Progenitor cell of endocrine pancreas (in vitro differentiated cells): ENCODE measurements around the gene PHTF2. TPM values are rescaled to one million over a fixed set of nuclear protein-coding genes. Genes with fewer than 3 reads are reported as not detected.
"Not testable (repeated sequence)": the region's sequence is repeated elsewhere in the genome, so short reads cannot be mapped to it uniquely, and the experiment has no call there.

Experiments used
- DNase-seq: peaks from one replicate; pipeline ENCODE4 v3.0.0; 2021; ENCODE audit warnings: low spot score; ENCODE audit not compliant: unreplicated experiment
- H3K27ac Mint-ChIP-seq: 2 replicates; pipeline ENCODE4 v1.8.0; 2021; ENCODE audit warnings: mild to moderate bottlenecking, moderate library complexity, mixed read lengths
- H3K27me3 Mint-ChIP-seq: 2 replicates; pipeline ENCODE4 v1.8.0; 2021; ENCODE audit warnings: mixed read lengths
- H3K36me3 Mint-ChIP-seq: 2 replicates; pipeline ENCODE4 v1.8.0; 2022; ENCODE audit warnings: mixed read lengths; ENCODE audit not compliant: insufficient read depth
- H3K4me1 Mint-ChIP-seq: 2 replicates; pipeline ENCODE4 v1.8.0; 2021; ENCODE audit warnings: low read depth, mixed read lengths
- H3K4me3 Mint-ChIP-seq: 2 replicates; pipeline ENCODE4 v1.8.0; 2021; ENCODE audit warnings: low read depth, mild to moderate bottlenecking, moderate library complexity, mixed read lengths
- H3K9me3 Mint-ChIP-seq: 2 replicates; pipeline ENCODE4 v1.8.0; 2021; ENCODE audit warnings: low read depth, mixed read lengths
- CTCF ChIP-seq: fragments of 200-600 bp; sonication (generic); IDR thresholded peaks from one replicate; pipeline ENCODE4 v1.5.0; 2021; ENCODE audit warnings: antibody characterized with exemption, mild to moderate bottlenecking; ENCODE audit not compliant: unreplicated experiment
- total RNA-seq: library from RNA; stranded (reverse); gene quantifications from 2 replicates; pipeline ENCODE4 v1.2.1, GENCODE V29; 2021

PHTF2 gene
- total RNA-seq, 1 donor from 2014 or later, result 13.0 TPM

GRCh38 chr7:77863860-77864259, 65.3 kb downstream of the PHTF2 start:
- H3K4me3 Mint-ChIP-seq, result no peak overlapping the region
- no peaks in the 10 kb centered on the region for H3K27me3 Mint-ChIP-seq
- DNase-seq, result no peak
- no peak overlapping the region for H3K27ac Mint-ChIP-seq
- H3K9me3 Mint-ChIP-seq, result no peaks in the 10 kb centered on the region
- no peaks in the 10 kb centered on the region for H3K36me3 Mint-ChIP-seq
- peaks cover 18% of the 10 kb centered on the region for H3K4me1 Mint-ChIP-seq
- TF ChIP-seq CTCF, result no peak

GRCh38 chr7:77866370-77866769, 67.8 kb downstream of the PHTF2 start:
- H3K27ac Mint-ChIP-seq, result no peak overlapping the region
- H3K9me3 Mint-ChIP-seq, result peaks cover 12% of the 10 kb centered on the region
- no peak for TF ChIP-seq CTCF
- peaks cover 18% of the 10 kb centered on the region for H3K4me1 Mint-ChIP-seq
- H3K27me3 Mint-ChIP-seq, result no peaks in the 10 kb centered on the region
- peaks cover 3% of the 10 kb centered on the region for H3K36me3 Mint-ChIP-seq
- DNase-seq, result no peak
- H3K4me3 Mint-ChIP-seq, result no peak overlapping the region

- no peak for TF ChIP-seq CTCF
- Mint-ChIP-seq H3K4me3 (no peak overlapping the region), H3K9me3 (peaks cover 12% of the 10 kb centered on the region)
These were observed 68.4 kb downstream of the PHTF2 start for GRCh38 chr7:77866786-77867536.

GRCh38 chr7:77867537-77867865, 68.9 kb downstream of the PHTF2 start:
- Mint-ChIP-seq H3K27ac (no peak overlapping the region), H3K4me1 (peaks cover 17% of the 10 kb centered on the region), H3K9me3 (peaks cover 13% of the 10 kb centered on the region), H3K36me3 (peaks cover 7% of the 10 kb centered on the region), H3K4me3 (no peak overlapping the region), H3K27me3 (no peaks in the 10 kb centered on the region)
- no peak for DNase-seq
- no peak for TF ChIP-seq CTCF

More at GRCh38 chr7:77866786-77867536, 68.4 kb downstream of the PHTF2 start:
- Mint-ChIP-seq H3K27ac (peak overlapping the region; percentile 17), H3K27me3 (no peaks in the 10 kb centered on the region), H3K4me1 (peaks cover 18% of the 10 kb centered on the region), H3K36me3 (peaks cover 4% of the 10 kb centered on the region)
- no peak for DNase-seq

GRCh38 chr7:77872256-77872655, 73.7 kb downstream of the PHTF2 start:
- H3K9me3 Mint-ChIP-seq, result peaks cover 15% of the 10 kb centered on the region
- H3K27me3 Mint-ChIP-seq, H3K4me3 Mint-ChIP-seq, H3K27ac Mint-ChIP-seq, DNase-seq, H3K4me1 Mint-ChIP-seq, H3K36me3 Mint-ChIP-seq: not testable (repeated sequence)

GRCh38 chr7:77873416-77874327, 75.1 kb downstream of the PHTF2 start:
- H3K27me3 Mint-ChIP-seq, H3K27ac Mint-ChIP-seq, DNase-seq, H3K36me3 Mint-ChIP-seq, H3K4me3 Mint-ChIP-seq, H3K4me1 Mint-ChIP-seq: not testable (repeated sequence)
- peaks cover 15% of the 10 kb centered on the region for H3K9me3 Mint-ChIP-seq
